Prostate gland (tissue), 2 donors: ENCODE results near the gene GPHA2. TPM values are rescaled to one million over a fixed set of nuclear protein-coding genes. Genes with fewer than 3 reads are reported as not detected.
A peak's percentile ranks its signal among the peaks of the same experiment; 100 is the strongest.
"Not testable (repeated sequence)": the region's sequence is repeated elsewhere in the genome, so short reads cannot be mapped to it uniquely, and the experiment has no call there.

Experiments
- DNase-seq: peaks from one replicate; pipeline ENCODE4 v3.0.0-alpha.2; 2019; ENCODE audit warnings: low spot score
- H3K27ac ChIP-seq, 2 donors: fragments of 200-600 bp; sonication (generic); 2 replicates each; pipeline ENCODE4 v1.5.1; 2017 to 2019
- H3K27me3 ChIP-seq: fragments of 200-600 bp; sonication (generic); replicated peaks from 2 replicates; pipeline ENCODE4 v1.5.1; 2019; ENCODE audit not compliant: insufficient read depth
- H3K36me3 ChIP-seq, 2 donors: fragments of 200-600 bp; sonication (generic); 1 replicate in 1 of 2; 2 replicates in 1 of 2; pipeline versions ENCODE4 v1.5.1 to v1.8.1; 2017 to 2019
- H3K4me1 ChIP-seq: fragments of 200-600 bp; sonication (generic); replicated peaks from 2 replicates; pipeline ENCODE4 v1.5.1; 2019
- H3K4me3 ChIP-seq, 2 donors: fragments of 200-600 bp; sonication (generic); 2 replicates each; pipeline ENCODE4 v1.5.1; 2017 to 2019
- H3K9me3 ChIP-seq: fragments of 200-600 bp; sonication (generic); 2 replicates; pipeline ENCODE4 v1.5.1; 2017
- POLR2A ChIP-seq: fragments of 450-650 bp; IDR thresholded peaks from one replicate; pipeline ENCODE4 v1.6.1; 2016; ENCODE audit warnings: antibody characterized with exemption, mild to moderate bottlenecking
- POLR2AphosphoS5 ChIP-seq: sonication (generic); formaldehyde crosslinking; IDR thresholded peaks from one replicate; pipeline ENCODE4 v1.6.1; 2017; ENCODE audit warnings: antibody characterized with exemption
- WGBS: methylation state at CpG from one replicate; pipeline ENCODE4 v1.1.5; 2018; 5-methylcytosine and 5-hydroxymethylcytosine counted together
- intact Hi-C: fragments of 100-400 bp; cut with DNase I; formaldehyde crosslinking; loops from one replicate; pipeline ENCODE4 v1.14.2; 2022
- total RNA-seq, 2 donors: library from RNA; depleted of rRNA; stranded (reverse); fragments of >200 nt; gene quantifications; one replicate each; pipeline ENCODE4 v1.1.0, GENCODE V29; 2016
- TF ChIP-seq, protein P1 (sequence below), 4 experiments: fragments of 200-600 bp in 2 of 4; fragments of 450-650 bp in 2 of 4; sonication (generic) in 2 of 4; IDR thresholded peaks; 1 replicate in 3 of 4; 2 replicates in 1 of 4; pipeline ENCODE4 v1.5.1; 2016 to 2019; ENCODE audit warnings: antibody characterized with exemption in 4 of 4, mild to moderate bottlenecking in 2 of 4, moderate library complexity in 2 of 4

The GPHA2 gene, protein sequence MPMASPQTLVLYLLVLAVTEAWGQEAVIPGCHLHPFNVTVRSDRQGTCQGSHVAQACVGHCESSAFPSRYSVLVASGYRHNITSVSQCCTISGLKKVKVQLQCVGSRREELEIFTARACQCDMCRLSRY
- not detected for total RNA-seq

DNA sequence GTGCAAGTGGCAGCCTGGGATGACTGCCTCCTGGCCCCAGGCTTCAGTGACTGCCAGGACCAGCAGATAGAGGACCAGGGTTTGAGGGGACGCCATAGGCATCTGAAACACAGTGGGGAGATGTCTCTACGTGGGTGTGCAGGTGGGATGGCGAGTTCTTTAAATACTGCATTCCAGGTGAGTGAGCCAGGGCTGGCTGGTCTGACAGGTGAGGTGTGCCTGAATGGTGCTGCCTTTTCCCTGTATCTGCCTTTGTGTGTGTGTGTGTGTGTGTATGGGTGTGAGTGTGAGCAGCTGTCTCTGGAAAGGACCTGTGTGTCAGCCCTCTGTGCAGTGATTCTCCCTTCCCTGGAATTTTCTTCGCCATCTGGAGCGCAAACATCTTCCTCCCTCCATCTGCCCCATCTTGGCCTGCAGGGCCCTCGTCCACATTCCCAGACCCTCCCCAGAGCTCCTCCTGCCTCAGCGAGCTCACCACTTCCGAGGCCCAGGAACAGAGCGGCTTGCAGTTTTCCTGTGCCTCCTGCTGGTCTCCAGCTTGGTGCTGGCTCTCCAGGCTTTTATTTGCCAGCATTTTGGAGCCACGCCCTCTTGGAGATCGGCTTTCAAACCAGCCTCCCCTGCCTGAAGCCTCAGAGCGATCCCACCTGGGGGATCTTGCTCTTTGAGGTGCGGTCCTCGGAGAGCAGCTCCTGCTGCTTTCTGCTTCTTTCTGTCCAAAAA is at the start of gene GPHA2:
Gene GPHA2, minus strand, starts transcription at position 535 of the 723 bp plus-strand sequence. Its CDS starts 433 bp downstream, at position 102.
- 34% methylated on average over 14 of the region's 14 CpGs for WGBS
- Histone ChIP-seq H3K27me3 (no peaks in the 10 kb centered on the region), H3K9me3 (no peaks in the 10 kb centered on the region), H3K4me3 (no peak within 1 kb of the TSS), H3K36me3 (peaks cover 0 to 8% of the 10 kb centered on the region in 2 donors), H3K4me1 (no peaks in the 10 kb centered on the region), H3K27ac (no peak within 1 kb of the TSS)
- TF ChIP-seq POLR2AphosphoS5 = peak; percentile 13
- TF ChIP-seq, protein P1, sequence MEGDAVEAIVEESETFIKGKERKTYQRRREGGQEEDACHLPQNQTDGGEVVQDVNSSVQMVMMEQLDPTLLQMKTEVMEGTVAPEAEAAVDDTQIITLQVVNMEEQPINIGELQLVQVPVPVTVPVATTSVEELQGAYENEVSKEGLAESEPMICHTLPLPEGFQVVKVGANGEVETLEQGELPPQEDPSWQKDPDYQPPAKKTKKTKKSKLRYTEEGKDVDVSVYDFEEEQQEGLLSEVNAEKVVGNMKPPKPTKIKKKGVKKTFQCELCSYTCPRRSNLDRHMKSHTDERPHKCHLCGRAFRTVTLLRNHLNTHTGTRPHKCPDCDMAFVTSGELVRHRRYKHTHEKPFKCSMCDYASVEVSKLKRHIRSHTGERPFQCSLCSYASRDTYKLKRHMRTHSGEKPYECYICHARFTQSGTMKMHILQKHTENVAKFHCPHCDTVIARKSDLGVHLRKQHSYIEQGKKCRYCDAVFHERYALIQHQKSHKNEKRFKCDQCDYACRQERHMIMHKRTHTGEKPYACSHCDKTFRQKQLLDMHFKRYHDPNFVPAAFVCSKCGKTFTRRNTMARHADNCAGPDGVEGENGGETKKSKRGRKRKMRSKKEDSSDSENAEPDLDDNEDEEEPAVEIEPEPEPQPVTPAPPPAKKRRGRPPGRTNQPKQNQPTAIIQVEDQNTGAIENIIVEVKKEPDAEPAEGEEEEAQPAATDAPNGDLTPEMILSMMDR (IDR thresholded peaks at IDR 0.05) = no peak
- DNase-seq = no peak
- intact Hi-C loops = no loop called here

DNA sequence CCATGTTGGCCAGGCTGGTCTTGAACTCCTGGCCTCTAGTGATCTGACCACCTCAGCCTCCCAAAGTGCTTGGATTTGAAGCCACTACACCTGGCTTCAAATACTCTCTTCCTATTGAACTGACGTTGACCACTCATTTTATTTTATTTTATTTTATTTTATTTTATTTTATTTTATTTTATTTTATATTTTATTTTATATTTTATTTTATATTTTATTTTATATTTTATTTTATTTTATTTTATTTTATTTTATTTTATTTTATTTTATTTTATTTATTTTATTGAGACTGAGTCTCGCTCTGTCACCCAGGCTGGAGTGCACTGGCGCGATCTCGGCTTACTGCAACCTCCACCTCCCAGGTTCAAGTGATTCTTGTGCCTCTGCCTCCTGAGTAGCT is 47.6 kb upstream of the GPHA2 start:
- DNase-seq, intact Hi-C loops: not testable (repeated sequence)

DNA sequence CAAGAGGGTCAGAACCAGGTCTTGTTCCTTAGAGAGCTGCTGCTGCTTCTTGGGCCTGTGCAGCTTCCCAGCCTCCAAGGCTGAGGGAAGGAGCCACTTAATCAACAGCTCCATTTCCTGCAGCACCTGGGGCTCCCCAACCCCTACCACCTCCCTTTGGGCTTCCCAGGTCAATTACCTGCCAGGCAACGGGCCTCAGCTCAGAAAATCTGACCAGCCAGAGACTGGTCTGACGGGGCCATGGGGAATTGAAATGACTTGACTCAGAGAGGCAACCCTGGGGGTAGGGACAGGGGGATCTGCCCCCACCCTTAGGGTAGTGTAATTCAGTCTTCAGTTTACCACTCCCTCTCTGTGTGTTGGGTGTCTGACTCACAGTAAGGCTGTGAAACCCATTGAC is 41.0 kb upstream of the GPHA2 start:
- Histone ChIP-seq H3K36me3 (no peaks in the 10 kb centered on the region), H3K4me3 (no peak overlapping the region), H3K9me3 (no peaks in the 10 kb centered on the region), H3K27me3 (no peaks in the 10 kb centered on the region), H3K4me1 (no peaks in the 10 kb centered on the region), H3K27ac (no peak overlapping the region)
- no peak for TF ChIP-seq POLR2AphosphoS5
- intact Hi-C loops = no loop called here
- DNase-seq = no peak
- 47% methylated on average over 2 of the region's 2 CpGs for WGBS

More for the DNA sequence above, 47.6 kb upstream of the GPHA2 start:
- H3K9me3 ChIP-seq, H3K27ac ChIP-seq, H3K4me1 ChIP-seq, H3K27me3 ChIP-seq, H3K4me3 ChIP-seq, H3K36me3 ChIP-seq: not testable (repeated sequence)
- WGBS = 96% methylated on average over 5 of the region's 5 CpGs

DNA sequence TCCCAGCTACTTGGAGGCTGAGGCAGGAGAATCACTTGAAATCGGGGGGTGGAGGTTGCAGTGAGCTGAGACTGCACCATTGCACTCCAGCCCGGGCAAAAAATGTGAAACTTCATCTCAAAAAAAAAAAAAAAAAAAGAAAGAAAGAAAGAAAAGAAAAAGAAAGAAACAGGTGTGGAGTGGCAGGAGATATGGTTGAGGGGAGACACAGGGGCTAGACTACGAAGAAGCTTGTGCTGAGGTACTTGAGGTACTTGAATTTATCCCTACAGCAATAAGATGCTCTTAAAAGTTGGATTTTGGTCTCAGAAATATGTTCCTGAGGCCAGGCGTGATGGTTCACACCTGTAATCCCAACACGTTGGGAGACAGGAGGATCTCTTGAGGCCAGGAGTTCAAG is 38.4 kb upstream of the GPHA2 start:
- TF ChIP-seq POLR2AphosphoS5 = no peak
- TF ChIP-seq POLR2A = no peak
- TF ChIP-seq, protein P1 (IDR thresholded peaks at IDR 0.05) = no peak
- WGBS = 76% methylated on average over 5 of the region's 5 CpGs
- Histone ChIP-seq H3K4me1 (no peaks in the 10 kb centered on the region), H3K9me3 (no peaks in the 10 kb centered on the region), H3K27me3 (no peaks in the 10 kb centered on the region), H3K4me3 (no peak overlapping the region), H3K36me3 (no peaks in the 10 kb centered on the region), H3K27ac (no peak overlapping the region)
- intact Hi-C loops = no loop called here
- DNase-seq = no peak

DNA sequence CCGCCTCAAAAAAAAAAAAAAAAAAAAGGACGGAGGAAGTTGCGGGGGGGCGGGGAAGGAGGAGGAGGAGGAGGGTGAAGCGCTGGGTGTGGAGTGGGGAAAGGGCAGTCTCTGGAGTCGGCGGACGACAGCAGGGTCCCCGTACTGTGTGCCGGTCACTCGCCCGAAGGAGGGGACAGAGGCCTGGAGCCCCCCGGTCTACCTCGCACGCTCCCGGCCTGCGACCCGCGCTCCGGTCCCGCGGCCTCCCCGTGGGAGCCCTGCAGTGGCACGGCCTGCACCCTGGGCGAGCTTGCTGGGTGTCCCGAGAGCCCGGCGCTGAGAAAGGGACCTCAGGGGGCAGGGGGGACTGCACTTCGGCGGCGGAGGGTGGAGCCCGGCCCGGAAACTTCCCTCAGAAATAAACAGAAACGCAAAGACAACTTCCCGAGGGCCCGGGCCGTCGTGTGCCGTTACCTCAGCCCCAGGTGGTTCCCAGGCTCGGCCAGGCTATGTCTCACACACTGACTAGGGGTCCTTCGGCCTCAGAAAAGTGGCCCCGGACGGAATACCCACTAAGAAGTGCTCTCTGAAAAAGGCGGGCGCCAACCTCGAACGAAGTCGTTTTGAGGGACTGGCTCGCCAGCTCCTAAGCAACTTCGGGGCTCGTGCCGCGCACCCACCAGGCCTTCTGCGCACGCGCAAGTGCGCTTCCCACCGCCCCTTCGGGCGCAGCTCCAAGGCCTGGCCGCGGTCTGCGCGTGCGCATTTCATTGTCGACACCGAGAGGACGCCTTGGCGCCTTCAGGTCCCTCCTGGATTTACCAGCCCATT is 35.9 kb upstream of the GPHA2 start, which contains the start of gene MAJIN:
Gene MAJIN, minus strand, starts transcription at position 688 of the 813 bp plus-strand sequence. CDS start 12,703 bp downstream, outside the sequence.
- no peaks in the 10 kb centered on the region for H3K36me3 ChIP-seq
- H3K27me3 ChIP-seq = no peaks in the 10 kb centered on the region
- WGBS = 18% methylated on average over 61 of the region's 69 CpGs
- DNase-seq = peak; percentile 55
- H3K9me3 ChIP-seq = no peaks in the 10 kb centered on the region
- no peaks in the 10 kb centered on the region for H3K4me1 ChIP-seq
- intact Hi-C loops = no loop called here
- no peak within 1 kb of the TSS for H3K27ac ChIP-seq
- no peak for TF ChIP-seq POLR2A
- TF ChIP-seq POLR2AphosphoS5 = peak; percentile 88
- TF ChIP-seq, protein P1 (IDR thresholded peaks at IDR 0.05) = no peak
- peak within 1 kb of the TSS in 1 of 2 donors; percentile 35 for H3K4me3 ChIP-seq
